Naive thymus-derived CD8-positive, alpha-beta T cell (primary cell): ENCODE data around the gene TAF11L4. TPM values are rescaled to one million over a fixed set of nuclear protein-coding genes. Genes with fewer than 3 reads are reported as not detected.
"Not testable (repeated sequence)": the region's sequence is repeated elsewhere in the genome, so short reads cannot be mapped to it uniquely, and the experiment has no call there.

Experiments used
- ATAC-seq, 2 donors: fragments of 150-1000 bp; cut with Tn5 transposase in 1 of 2; sonication (Bioruptor Pico), chemical (Tn5 transposase) in 1 of 2; 1 replicate in 1 of 2; 2 replicates in 1 of 2; pipeline ENCODE4 v1.10.0; 2021; ENCODE audit warnings: mild to moderate bottlenecking in 2 of 2, moderate library complexity in 2 of 2
- POLR2A ChIA-PET: fragments of 350-600 bp; sonication (Branson Sonifier 250); formaldehyde crosslinking; loops from one replicate; lab custom pipeline; 2021; ENCODE audit warnings: antibody characterized with exemption; lab: Charles Lee
- DNase-seq, 10 donors: peaks; one replicate each; pipeline versions ENCODE4 v3.0.0 to v3.0.0-alpha.2; 2020 to 2022
- H3K27ac Mint-ChIP-seq, 10 donors: one replicate each; pipeline ENCODE4 v1.8.0; 2020 to 2022; ENCODE audit warnings: mild to moderate bottlenecking in 10 of 10, mixed read lengths in 10 of 10, moderate library complexity in 4 of 10, inconsistent platforms in 1 of 10
- H3K27me3 Mint-ChIP-seq, 5 donors: one replicate each; pipeline ENCODE4 v1.8.0; 2021 to 2022; ENCODE audit warnings: mixed read lengths in 5 of 5
- H3K36me3 Mint-ChIP-seq, 3 donors: one replicate each; pipeline ENCODE4 v1.8.0; 2020 to 2022; ENCODE audit warnings: mixed read lengths in 3 of 3, mild to moderate bottlenecking in 2 of 3, inconsistent platforms in 1 of 3
- H3K4me1 Mint-ChIP-seq, 4 donors: one replicate each; pipeline ENCODE4 v1.8.0; 2021 to 2022; ENCODE audit warnings: mixed read lengths in 4 of 4
- H3K4me3 Mint-ChIP-seq, 10 donors: one replicate each; pipeline ENCODE4 v1.8.0; 2020 to 2022; ENCODE audit warnings: mild to moderate bottlenecking in 10 of 10, mixed read lengths in 10 of 10, moderate library complexity in 6 of 10, inconsistent platforms in 1 of 10
- H3K9me3 Mint-ChIP-seq, 9 donors: one replicate each; pipeline ENCODE4 v1.8.0; 2020 to 2022; ENCODE audit warnings: mixed read lengths in 9 of 9, mild to moderate bottlenecking in 3 of 9, inconsistent platforms in 1 of 9, moderate library complexity in 1 of 9
- polyA plus RNA-seq, 3 donors: library from polyadenylated mRNA; unstranded; fragments of 300-500 nt; fragmentation: Illumina TruSeq; gene quantifications; one replicate each; pipeline ENCODE4 v1.2.3, GENCODE V29; 2021
- total RNA-seq, 8 experiments: library from RNA in 2 of 8; stranded (reverse) in 2 of 8; gene quantifications; one replicate each; pipeline ENCODE4 v1.2.3 and lab custom pipeline; 2021 to 2026

The TAF11L4 gene
- total RNA-seq (not detected), polyA plus RNA-seq (not detected), total RNA-seq (lab: John Stamatoyannopoulos, UW) (0 reads per million in 6 experiments)

DNA sequence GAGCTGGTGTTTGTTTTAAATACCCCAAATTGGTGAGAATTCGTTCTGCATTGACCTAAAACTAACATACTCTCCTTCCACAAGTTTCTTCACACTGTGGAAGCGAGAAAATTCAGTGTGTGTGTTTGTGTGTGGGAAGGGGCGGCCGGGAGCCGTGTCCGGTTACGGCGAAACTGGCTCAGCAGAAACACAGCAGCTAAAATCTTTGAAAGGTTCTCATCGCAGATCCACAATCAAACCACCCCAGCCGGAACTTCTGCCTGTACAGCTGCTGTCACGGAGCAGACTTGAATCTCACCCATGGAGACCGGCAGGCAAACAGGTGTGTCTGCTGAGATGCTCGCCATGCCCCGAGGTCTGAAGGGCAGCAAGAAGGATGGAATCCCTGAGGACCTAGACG lies at the start of gene TAF11L4:
TSS of gene TAF11L4 (plus strand) at position 301 of the 400 bp plus-strand sequence.
- not testable (repeated sequence) for ATAC-seq

DNA sequence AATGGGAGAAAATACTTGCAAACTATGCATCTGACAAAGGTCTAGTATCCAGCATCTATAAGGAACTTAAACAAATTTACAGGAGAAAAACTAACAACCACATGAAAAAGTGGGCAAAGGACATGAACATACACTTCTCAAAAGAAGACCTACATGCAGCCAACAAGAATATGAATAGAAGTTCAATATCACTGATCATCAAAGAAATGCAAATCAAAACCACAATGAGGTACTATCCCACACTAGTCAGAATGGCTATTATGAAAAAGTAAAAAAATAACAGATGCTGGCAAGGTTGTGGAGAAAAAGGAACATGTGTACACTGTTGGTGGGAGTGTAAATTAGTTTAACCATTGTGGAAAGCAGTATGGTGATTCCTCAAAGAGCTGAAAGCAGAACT lies 46.5 kb upstream of the TAF11L4 start:
- H3K27me3 Mint-ChIP-seq, H3K27ac Mint-ChIP-seq, ATAC-seq, H3K4me3 Mint-ChIP-seq, H3K4me1 Mint-ChIP-seq, DNase-seq, H3K36me3 Mint-ChIP-seq, POLR2A ChIA-PET, H3K9me3 Mint-ChIP-seq: not testable (repeated sequence)

More for the DNA sequence above, at the start of gene TAF11L4:
- POLR2A ChIA-PET, H3K36me3 Mint-ChIP-seq, H3K27me3 Mint-ChIP-seq, H3K4me3 Mint-ChIP-seq, H3K4me1 Mint-ChIP-seq, DNase-seq, H3K27ac Mint-ChIP-seq, H3K9me3 Mint-ChIP-seq: not testable (repeated sequence)

DNA sequence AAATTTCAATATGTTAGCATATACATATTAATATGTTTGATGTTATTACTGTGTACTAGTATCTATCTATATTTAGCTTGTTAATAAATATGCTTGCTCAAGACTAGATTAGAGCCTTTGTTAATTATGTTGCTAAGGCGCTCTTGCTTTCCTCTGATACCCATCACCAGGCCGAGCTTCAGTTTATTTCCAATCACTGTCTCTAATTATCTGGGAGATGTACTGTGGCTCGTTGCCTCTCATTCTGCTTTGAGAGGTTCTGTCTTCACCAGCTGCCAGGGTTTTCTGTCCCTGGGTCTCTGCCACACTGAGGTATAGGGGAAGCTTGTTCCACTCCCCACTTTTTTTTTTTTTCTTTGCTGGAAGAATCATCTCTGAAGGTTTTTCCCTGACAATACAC lies 44.6 kb upstream of the TAF11L4 start:
- peaks cover 0 to 4% (median 0%) of the 10 kb centered on the region in 5 donors for H3K27me3 Mint-ChIP-seq
- ATAC-seq (no peak), DNase-seq (no peak)
- POLR2A ChIA-PET = no interaction called here
- H3K9me3 Mint-ChIP-seq = peaks cover 0 to 7% (median 0%) of the 10 kb centered on the region in 9 donors
- peaks cover 0 to 6% (median 0%) of the 10 kb centered on the region in 4 donors for H3K4me1 Mint-ChIP-seq
- no peak overlapping the region for H3K27ac Mint-ChIP-seq
- H3K36me3 Mint-ChIP-seq = no peaks in the 10 kb centered on the region
- no peak overlapping the region for H3K4me3 Mint-ChIP-seq

DNA sequence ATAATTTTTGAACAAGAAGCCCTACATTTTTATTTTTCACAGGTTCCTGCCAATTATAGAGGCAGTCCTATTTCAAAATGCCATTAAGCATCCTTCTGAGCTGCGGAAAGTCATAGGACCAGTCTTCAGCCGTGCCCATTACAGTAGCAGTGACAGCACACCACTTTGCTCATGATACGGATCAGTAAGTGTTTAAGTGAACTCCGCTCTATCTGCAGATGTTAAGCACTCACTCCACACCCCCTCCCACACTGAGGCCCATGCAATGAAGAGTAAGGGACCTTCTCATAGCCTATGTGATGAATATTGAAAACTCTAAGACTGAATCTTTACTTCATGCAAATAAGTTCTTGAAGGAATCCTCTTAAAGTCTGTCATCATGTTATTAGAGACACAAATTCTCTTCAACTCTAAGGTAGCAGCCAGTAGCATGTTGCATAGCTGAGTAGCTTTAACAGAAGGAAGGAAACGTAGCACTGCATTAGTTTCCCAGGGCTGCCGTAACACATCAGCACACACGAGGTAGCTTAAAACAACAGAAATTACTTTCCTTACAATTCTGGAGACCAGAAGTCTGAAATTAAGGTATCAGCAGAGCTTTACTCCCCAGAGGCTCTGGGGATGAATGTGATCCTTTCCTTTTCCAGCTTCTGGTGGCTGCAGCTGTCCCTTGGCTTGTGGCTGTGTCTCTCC lies 43.9 kb upstream of the TAF11L4 start:
- peaks cover 0 to 7% (median 0%) of the 10 kb centered on the region in 9 donors for H3K9me3 Mint-ChIP-seq

DNA sequence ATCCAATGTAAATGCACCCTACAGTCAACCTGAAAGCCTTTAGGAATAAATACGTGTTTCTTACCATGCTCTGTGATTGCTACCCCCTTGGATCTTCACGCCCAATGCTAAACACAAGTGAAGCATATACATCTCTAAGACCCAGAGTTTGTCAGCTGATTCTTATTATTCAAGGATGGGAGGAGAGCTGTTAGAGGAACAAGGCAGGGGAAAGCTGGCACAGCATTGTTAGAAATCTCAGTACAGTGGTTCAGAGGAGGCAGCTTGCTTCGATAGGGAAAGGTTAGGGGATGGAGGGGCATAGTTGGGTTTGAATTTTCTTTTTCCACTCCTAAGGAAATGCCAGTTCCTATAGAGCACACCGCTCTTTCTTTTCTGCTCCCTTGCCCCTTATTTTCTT lies 40.2 kb upstream of the TAF11L4 start:
- Mint-ChIP-seq H3K27me3 (peaks cover 0 to 4% (median 0%) of the 10 kb centered on the region in 5 donors), H3K4me3 (no peak overlapping the region), H3K9me3 (peaks cover 0 to 9% (median 0%) of the 10 kb centered on the region in 9 donors), H3K4me1 (no peaks in the 10 kb centered on the region), H3K27ac (no peak overlapping the region), H3K36me3 (no peaks in the 10 kb centered on the region)
- ATAC-seq (no peak), DNase-seq (no peak)
- POLR2A ChIA-PET = no interaction called here

More for the DNA sequence above, 43.9 kb upstream of the TAF11L4 start:
- H3K4me3 Mint-ChIP-seq = no peak overlapping the region
- no peaks in the 10 kb centered on the region for H3K36me3 Mint-ChIP-seq
- peaks cover 0 to 4% (median 0%) of the 10 kb centered on the region in 5 donors for H3K27me3 Mint-ChIP-seq
- ATAC-seq = no peak
- H3K4me1 Mint-ChIP-seq = peaks cover 0 to 6% (median 0%) of the 10 kb centered on the region in 4 donors
- DNase-seq = no peak
- POLR2A ChIA-PET = no interaction called here
- H3K27ac Mint-ChIP-seq = no peak overlapping the region

DNA sequence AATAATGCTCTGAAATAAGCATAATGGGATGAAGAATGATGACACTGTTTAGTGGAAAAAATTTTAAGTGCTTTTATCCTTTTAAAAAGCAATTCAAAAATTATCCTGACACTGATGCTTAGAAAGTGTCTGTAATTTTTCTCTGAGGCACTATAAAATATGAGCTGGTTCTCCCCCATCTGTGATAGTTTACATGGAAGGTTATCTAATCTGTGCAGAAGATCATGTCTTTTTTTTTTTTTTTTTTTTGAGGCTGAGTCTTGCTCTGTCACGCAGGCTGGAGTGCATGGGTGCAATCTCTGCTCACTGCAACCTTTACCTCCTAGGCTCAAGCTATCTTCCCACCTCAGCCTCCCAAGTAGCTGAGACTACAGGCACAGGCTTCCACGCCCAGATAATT lies 38.8 kb upstream of the TAF11L4 start:
- H3K27me3 Mint-ChIP-seq = peaks cover 0 to 4% (median 0%) of the 10 kb centered on the region in 5 donors
- POLR2A ChIA-PET = no interaction called here

DNA sequence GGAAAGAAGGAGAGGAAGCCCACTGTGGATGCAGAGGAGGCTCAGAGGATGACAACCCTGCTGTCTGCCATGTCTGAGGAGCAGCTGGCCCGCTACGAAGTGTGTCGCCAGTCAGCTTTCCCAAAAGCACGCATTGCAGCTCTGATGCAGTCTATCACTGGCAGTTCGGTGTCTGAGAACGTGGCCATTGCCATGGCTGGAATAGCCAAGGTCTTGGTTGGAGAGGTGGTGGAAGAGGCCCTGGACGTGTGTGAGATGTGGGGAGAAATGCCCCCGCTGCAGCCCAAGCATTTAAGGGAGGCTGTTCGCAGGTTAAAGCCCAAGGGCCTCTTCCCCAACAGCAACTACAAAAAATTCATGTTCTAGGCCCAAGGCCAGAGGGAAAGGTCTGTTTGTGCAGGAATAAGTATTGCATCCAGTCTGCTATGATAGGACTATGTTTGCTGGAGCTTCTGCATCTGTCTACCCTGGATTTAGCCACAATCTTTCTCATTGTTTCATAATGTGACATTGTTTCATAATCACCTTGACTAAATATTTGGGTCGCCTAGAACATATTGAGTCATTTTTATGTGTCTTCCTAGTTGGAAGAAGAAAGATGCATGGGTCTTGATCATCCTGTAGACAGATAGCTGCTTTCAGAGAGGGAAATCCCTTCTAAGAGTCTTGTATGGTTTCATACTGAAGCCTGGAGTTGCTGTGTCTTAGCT lies 35.0 kb upstream of the TAF11L4 start:
- POLR2A ChIA-PET, H3K9me3 Mint-ChIP-seq, H3K4me3 Mint-ChIP-seq, H3K36me3 Mint-ChIP-seq, DNase-seq, ATAC-seq, H3K4me1 Mint-ChIP-seq, H3K27ac Mint-ChIP-seq, H3K27me3 Mint-ChIP-seq: not testable (repeated sequence)

More for the DNA sequence above, 38.8 kb upstream of the TAF11L4 start:
- ATAC-seq (no peak), DNase-seq (no peak)
- no peak overlapping the region for H3K4me3 Mint-ChIP-seq
- no peak overlapping the region for H3K27ac Mint-ChIP-seq
- H3K4me1 Mint-ChIP-seq = no peaks in the 10 kb centered on the region
- no peaks in the 10 kb centered on the region for H3K36me3 Mint-ChIP-seq
- H3K9me3 Mint-ChIP-seq = peaks cover 0 to 8% (median 0%) of the 10 kb centered on the region in 9 donors

DNA sequence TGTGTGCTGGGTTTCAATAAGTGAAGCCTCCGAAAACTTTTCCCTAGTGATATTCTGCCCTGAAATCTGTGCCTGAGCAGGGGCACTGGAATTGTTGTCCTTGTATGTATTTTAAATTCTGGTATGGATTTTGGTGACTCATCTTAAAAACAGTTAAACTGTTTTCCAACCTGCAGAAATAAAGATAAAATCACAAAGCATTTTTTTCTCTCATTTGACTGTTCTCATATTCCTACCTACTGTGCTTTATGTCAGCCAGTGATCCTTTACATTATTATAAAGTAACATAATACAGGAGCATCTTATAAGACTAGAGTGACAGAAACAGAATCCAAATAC lies 34.5 kb upstream of the TAF11L4 start:
- H3K36me3 Mint-ChIP-seq = no peaks in the 10 kb centered on the region
- ATAC-seq = no peak
- DNase-seq = no peak
- no peak overlapping the region for H3K27ac Mint-ChIP-seq
- H3K9me3 Mint-ChIP-seq = peaks cover 0 to 10% (median 2%) of the 10 kb centered on the region in 9 donors
- H3K4me3 Mint-ChIP-seq = no peak overlapping the region
- POLR2A ChIA-PET = no interaction called here
- no peaks in the 10 kb centered on the region for H3K4me1 Mint-ChIP-seq
- H3K27me3 Mint-ChIP-seq = no peaks in the 10 kb centered on the region

DNA sequence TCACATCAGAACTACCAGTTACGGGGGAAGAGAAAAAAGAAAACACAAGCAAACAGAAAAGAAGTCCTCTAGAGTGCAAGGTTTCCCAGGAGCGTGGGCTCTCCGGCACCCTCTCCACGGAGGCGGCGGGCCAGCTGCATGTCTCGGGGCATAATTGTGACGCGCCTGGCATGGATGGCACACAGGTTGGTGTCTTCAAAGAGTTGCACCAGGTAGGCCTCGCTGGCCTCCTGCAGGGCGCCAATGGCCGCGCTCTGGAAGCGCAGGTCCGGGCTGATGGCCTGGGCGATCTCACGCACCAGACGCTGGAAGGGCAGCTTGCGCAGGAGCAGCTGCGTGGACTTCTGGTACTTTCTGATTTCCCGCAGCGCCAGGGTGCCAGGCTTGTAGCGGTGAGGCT lies 30.3 kb upstream of the TAF11L4 start:
- DNase-seq, H3K27me3 Mint-ChIP-seq, H3K4me3 Mint-ChIP-seq, H3K4me1 Mint-ChIP-seq, H3K27ac Mint-ChIP-seq, ATAC-seq, POLR2A ChIA-PET, H3K36me3 Mint-ChIP-seq: not testable (repeated sequence)
- H3K9me3 Mint-ChIP-seq = peaks cover 0 to 14% (median 9%) of the 10 kb centered on the region in 9 donors

DNA sequence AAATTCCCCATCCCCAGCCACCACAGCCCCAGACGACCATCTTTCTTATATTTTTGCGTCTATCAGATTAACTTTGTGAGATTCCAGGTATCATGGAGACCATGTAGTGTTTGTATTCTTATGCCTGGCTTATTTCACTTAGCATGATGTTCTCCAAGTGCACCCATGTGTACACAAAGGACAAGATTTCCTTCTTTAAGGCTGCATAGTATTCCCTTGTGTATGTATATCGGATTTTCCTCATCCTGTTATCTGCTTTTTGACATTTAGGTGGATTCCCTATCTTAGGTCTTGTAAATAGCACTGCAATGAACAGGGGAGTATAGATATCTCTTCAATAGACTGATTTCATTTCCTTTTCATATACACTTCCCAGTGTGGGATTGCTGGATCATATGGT lies 28.8 kb upstream of the TAF11L4 start:
- Mint-ChIP-seq H3K9me3 (peaks cover 0 to 14% (median 8%) of the 10 kb centered on the region in 9 donors), H3K36me3 (no peaks in the 10 kb centered on the region), H3K27me3 (no peaks in the 10 kb centered on the region), H3K27ac (no peak overlapping the region), H3K4me1 (no peaks in the 10 kb centered on the region), H3K4me3 (no peak overlapping the region)
- ATAC-seq = no peak
- POLR2A ChIA-PET = no interaction called here
- DNase-seq = no peak

DNA sequence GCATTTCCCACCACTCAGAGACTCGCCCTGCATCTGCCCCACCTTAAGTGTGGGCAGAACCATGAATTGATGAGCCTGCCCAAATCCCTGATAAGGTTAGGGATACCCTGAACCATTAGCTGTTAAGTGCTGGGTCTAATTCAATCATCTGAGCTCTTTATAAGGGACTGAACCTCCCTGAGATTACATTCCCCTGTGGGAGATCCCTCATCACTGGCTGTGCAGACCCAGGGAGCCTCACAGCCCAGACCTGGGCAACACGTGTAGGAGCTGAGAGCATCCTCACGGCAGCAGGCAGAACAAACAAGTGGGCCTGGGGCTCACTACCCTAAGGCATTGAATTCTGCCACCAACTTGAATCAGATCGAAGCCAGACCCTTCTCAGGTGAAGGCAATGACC lies 24.2 kb upstream of the TAF11L4 start:
- H3K27ac Mint-ChIP-seq = no peak overlapping the region
- no peak overlapping the region for H3K4me3 Mint-ChIP-seq
- H3K4me1 Mint-ChIP-seq = no peaks in the 10 kb centered on the region
- no peaks in the 10 kb centered on the region for H3K27me3 Mint-ChIP-seq
- ATAC-seq = no peak
- POLR2A ChIA-PET = no interaction called here
- H3K9me3 Mint-ChIP-seq = peaks cover 0 to 12% (median 7%) of the 10 kb centered on the region in 9 donors
- H3K36me3 Mint-ChIP-seq = no peaks in the 10 kb centered on the region
- DNase-seq = no peak

DNA sequence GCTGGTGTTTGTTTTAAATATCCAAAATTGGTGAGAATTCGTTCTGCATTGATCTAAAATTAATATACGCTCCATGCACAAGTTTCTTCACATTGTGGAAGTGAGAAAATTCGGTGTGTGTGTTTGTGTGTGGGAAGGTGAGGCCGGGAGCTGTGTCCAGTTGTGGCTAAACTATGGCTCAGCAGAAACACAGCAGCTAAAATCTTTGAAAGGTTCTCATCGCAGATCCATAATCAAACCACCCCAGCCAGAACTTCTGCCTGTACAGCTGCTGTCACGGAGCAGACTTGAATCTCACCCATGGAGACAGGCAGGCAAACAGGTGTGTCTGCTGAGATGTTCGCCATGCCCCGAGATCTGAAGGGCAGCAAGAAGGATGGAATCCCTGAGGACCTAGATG lies 23.7 kb upstream of the TAF11L4 start, which contains the start of gene TAF11L2:
TSS of gene TAF11L2 (plus strand) at position 301 of the 400 bp plus-strand sequence.
- ATAC-seq, H3K27ac Mint-ChIP-seq, H3K4me1 Mint-ChIP-seq, H3K36me3 Mint-ChIP-seq, H3K27me3 Mint-ChIP-seq, DNase-seq, POLR2A ChIA-PET: not testable (repeated sequence)
- Mint-ChIP-seq H3K4me3 (peak within 1 kb of the TSS in 1 of 10 donors; percentile 34), H3K9me3 (peaks cover 0 to 12% (median 3%) of the 10 kb centered on the region in 9 donors)

DNA sequence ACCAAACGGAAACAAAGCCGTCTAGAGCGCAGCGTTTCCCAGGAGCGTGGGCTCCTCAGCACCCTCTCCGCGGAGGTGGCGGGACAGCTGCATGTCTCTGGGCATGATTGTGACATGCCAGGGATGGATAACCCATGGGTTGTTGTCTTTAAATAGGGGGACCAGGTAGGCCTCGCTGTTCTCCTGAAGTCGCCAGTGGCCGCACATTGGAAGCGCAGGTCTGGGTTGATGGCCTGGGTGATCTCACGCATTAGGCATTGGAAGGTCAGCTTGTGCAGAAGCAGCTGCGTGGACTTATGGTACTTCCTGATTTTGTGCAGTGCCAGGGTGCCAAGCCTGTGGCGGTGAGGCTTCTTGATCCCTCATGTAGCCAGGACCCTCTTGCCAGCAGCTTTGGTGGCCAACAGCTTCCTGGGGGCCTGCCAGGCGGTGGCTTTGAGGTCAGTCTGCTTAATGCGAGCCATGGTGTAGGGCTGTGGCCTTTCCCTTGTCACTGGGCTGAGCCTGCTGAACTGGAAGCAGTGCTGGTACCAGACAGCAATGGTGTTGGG lies 9.8 kb upstream of the TAF11L4 start:
- Mint-ChIP-seq H3K27ac (no peak overlapping the region), H3K27me3 (peaks cover 0 to 3% (median 0%) of the 10 kb centered on the region in 5 donors), H3K9me3 (peaks cover 0 to 16% (median 3%) of the 10 kb centered on the region in 9 donors), H3K4me1 (no peaks in the 10 kb centered on the region), H3K36me3 (peaks cover 0 to 3% (median 0%) of the 10 kb centered on the region in 3 donors), H3K4me3 (no peak overlapping the region)
- POLR2A ChIA-PET = no interaction called here
- ATAC-seq (no peak), DNase-seq (no peak)
